Right lobe of liver (tissue), 4 donors: ENCODE data around the gene PDIA4.

ENCODE experiments used
- POLR2A ChIP-seq: fragments of 450-650 bp; IDR thresholded peaks from one replicate; pipeline ENCODE4 v1.6.1; 2017; ENCODE audit warnings: antibody characterized with exemption, mild to moderate bottlenecking
- TF ChIP-seq, protein P1 (sequence below), 4 donors: fragments of 200-600 bp in 3 of 4; fragments of 450-650 bp in 1 of 4; IDR thresholded peaks; one replicate each; pipeline versions ENCODE4 v1.5.1 to v1.8.0; 2016 to 2022; ENCODE audit warnings: antibody characterized with exemption in 4 of 4, mild to moderate bottlenecking in 2 of 4
- donor health status: DM: no; HTN: no; CAD: no.
- donor health status: DM: no; HTN: no; CAD: no.
- donor health status: DM: no; HTN: yes; CAD: no.

DNA sequence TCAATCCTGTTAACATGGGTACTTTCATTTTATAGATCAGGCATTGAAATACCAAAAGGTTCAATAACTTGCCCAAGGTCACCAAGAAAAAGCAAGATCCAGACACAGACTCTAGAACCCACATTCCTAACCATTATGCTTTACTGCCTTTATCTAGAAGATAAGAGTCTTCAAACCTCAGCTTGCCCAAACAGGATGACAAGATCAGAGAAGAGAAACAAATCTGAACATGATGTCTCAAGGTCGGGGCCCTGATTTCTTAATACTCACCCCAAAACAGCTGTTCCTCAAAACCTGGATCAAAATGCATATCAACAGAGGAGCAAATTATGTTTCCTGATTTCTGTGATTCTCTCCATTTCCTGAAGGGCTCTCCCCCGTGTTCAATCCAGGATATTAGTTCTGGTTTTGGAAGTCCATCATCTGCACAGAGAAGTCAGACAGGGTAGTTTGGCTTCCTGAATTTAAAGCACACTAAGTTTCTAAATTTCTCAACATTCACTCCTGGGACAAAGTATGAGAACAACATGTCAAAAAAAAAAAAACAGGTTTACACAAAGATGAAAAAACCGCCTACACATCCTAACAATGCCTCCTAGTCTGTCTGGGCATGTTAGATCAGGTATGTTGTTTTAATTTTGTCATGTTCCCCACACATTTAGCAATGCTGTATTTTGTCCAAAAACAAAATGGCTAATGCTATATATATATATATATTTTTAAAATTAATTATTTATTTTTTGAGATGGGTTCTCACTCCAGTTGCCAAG, 46.0 kb upstream of the PDIA4 start:
- TF ChIP-seq, protein P1, sequence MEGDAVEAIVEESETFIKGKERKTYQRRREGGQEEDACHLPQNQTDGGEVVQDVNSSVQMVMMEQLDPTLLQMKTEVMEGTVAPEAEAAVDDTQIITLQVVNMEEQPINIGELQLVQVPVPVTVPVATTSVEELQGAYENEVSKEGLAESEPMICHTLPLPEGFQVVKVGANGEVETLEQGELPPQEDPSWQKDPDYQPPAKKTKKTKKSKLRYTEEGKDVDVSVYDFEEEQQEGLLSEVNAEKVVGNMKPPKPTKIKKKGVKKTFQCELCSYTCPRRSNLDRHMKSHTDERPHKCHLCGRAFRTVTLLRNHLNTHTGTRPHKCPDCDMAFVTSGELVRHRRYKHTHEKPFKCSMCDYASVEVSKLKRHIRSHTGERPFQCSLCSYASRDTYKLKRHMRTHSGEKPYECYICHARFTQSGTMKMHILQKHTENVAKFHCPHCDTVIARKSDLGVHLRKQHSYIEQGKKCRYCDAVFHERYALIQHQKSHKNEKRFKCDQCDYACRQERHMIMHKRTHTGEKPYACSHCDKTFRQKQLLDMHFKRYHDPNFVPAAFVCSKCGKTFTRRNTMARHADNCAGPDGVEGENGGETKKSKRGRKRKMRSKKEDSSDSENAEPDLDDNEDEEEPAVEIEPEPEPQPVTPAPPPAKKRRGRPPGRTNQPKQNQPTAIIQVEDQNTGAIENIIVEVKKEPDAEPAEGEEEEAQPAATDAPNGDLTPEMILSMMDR (IDR thresholded peaks at IDR 0.05) = no peak
- TF ChIP-seq POLR2A = no peak
